Muscle layer of duodenum (tissue), 2 donors: ENCODE data around the gene TLL2.

Experiments
- H3K27ac ChIP-seq: one replicate; pipeline ENCODE4 v1.7.0; 2013; ENCODE audit warnings: mild to moderate bottlenecking, low read length
- H3K27me3 ChIP-seq: one replicate; pipeline ENCODE4 v1.7.0; 2013; ENCODE audit warnings: low read depth, mild to moderate bottlenecking, control low read depth, low read length
- H3K36me3 ChIP-seq, 2 donors: one replicate each; pipeline ENCODE4 v1.7.0; 2013; ENCODE audit warnings: low read length in 2 of 2, control low read depth in 1 of 2, mild to moderate bottlenecking in 1 of 2; ENCODE audit not compliant: insufficient read depth in 2 of 2, control insufficient read depth in 1 of 2
- H3K4me1 ChIP-seq, 2 donors: one replicate each; pipeline ENCODE4 v1.7.0; 2013; ENCODE audit warnings: low read length in 2 of 2, mild to moderate bottlenecking in 2 of 2, control low read depth in 1 of 2, moderate library complexity in 1 of 2; ENCODE audit not compliant: insufficient read depth in 2 of 2, control insufficient read depth in 1 of 2
- H3K4me3 ChIP-seq, 2 donors: one replicate each; pipeline ENCODE4 v1.7.0; 2013; ENCODE audit warnings: low read length in 2 of 2, low read depth in 1 of 2, mild to moderate bottlenecking in 1 of 2
- H3K9me3 ChIP-seq, 2 donors: one replicate each; pipeline ENCODE4 v1.7.0; 2013; ENCODE audit warnings: low read length in 2 of 2, control low read depth in 1 of 2, mild to moderate bottlenecking in 1 of 2; ENCODE audit not compliant: control insufficient read depth in 1 of 2
- donor health status: healthy.

The TLL2 gene

GRCh38 chr10:96402417-96403305 is 111.1 kb downstream of the TLL2 start:
- Histone ChIP-seq H3K27me3 (no peaks in the 10 kb centered on the region), H3K4me1 (no peaks in the 10 kb centered on the region), H3K4me3 (no peak overlapping the region), H3K27ac (no peak overlapping the region), H3K9me3 (no peaks in the 10 kb centered on the region), H3K36me3 (no peaks in the 10 kb centered on the region)

- Histone ChIP-seq H3K27ac (no peak overlapping the region), H3K4me1 (peaks cover 0 to 3% of the 10 kb centered on the region in 2 donors), H3K36me3 (no peaks in the 10 kb centered on the region), H3K27me3 (no peaks in the 10 kb centered on the region), H3K9me3 (no peaks in the 10 kb centered on the region), H3K4me3 (no peak overlapping the region)
These were observed 112.7 kb downstream of the TLL2 start for GRCh38 chr10:96401036-96401435.

DNA sequence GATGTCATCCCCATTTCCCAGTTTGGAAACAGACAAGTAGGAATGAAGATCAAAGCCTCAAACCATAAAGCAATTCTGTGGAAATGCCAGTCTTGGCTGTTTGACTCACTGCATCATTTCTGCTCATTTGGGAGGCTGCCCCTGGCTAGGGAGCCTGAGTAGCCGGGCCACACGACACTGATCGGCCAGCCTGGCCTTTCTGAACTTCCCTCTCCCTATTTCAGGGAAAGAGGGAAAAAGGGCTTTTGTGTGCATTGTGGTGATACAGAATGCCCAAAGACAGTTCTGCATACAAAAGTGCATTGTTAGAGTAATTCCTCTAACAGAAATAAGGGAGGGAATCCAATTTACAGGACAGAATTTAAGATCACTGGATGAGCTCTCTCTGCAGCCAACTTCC is 113.3 kb downstream of the TLL2 start:
- no peak overlapping the region for H3K4me3 ChIP-seq
- no peak overlapping the region for H3K27ac ChIP-seq
- peaks cover 0 to 6% of the 10 kb centered on the region in 2 donors for H3K4me1 ChIP-seq

GRCh38 chr10:96397902-96398301 is 115.8 kb downstream of the TLL2 start:
- Histone ChIP-seq H3K27me3 (no peaks in the 10 kb centered on the region), H3K27ac (no peak overlapping the region), H3K4me3 (no peak overlapping the region), H3K4me1 (peaks cover 0 to 6% of the 10 kb centered on the region in 2 donors), H3K36me3 (no peaks in the 10 kb centered on the region), H3K9me3 (no peaks in the 10 kb centered on the region)

More for the DNA sequence above, 113.3 kb downstream of the TLL2 start:
- Histone ChIP-seq H3K9me3 (no peaks in the 10 kb centered on the region), H3K27me3 (no peaks in the 10 kb centered on the region), H3K36me3 (no peaks in the 10 kb centered on the region)

- Histone ChIP-seq H3K27me3 (no peaks in the 10 kb centered on the region), H3K36me3 (no peaks in the 10 kb centered on the region), H3K4me1 (peaks cover 0 to 6% of the 10 kb centered on the region in 2 donors), H3K4me3 (no peak overlapping the region), H3K27ac (no peak overlapping the region), H3K9me3 (no peaks in the 10 kb centered on the region)
These were observed 117.5 kb downstream of the TLL2 start for GRCh38 chr10:96395931-96396877.

- H3K4me3 ChIP-seq: no peak overlapping the region
- H3K36me3 ChIP-seq: no peaks in the 10 kb centered on the region
- no peaks in the 10 kb centered on the region for H3K27me3 ChIP-seq
- H3K4me1 ChIP-seq: no peaks in the 10 kb centered on the region
- H3K9me3 ChIP-seq: no peaks in the 10 kb centered on the region
- no peak overlapping the region for H3K27ac ChIP-seq
These were observed 123.3 kb downstream of the TLL2 start for GRCh38 chr10:96390460-96390864.

DNA sequence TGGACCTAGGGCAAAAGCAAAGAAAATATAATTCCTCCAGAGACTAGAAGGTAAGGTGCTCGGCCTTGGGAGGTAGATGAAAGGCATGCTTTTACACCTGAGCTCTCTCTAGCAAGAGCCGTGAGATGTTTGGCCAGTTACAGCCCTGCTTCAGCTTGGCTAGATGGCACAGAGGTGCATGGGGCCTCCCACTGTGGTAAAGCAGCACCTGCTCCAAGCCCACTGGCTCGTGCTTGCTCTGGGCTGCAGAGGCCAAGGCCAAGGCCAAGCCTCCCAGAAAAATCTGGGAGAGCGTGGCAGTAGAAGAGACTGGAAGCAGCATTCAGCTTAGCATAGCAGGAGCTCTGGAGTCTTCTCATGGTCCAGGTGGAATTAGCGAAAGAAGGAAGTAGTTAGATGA is 123.9 kb downstream of the TLL2 start:
- H3K9me3 ChIP-seq: no peaks in the 10 kb centered on the region
- no peaks in the 10 kb centered on the region for H3K36me3 ChIP-seq
- H3K4me3 ChIP-seq: no peak overlapping the region
- no peaks in the 10 kb centered on the region for H3K4me1 ChIP-seq
- no peaks in the 10 kb centered on the region for H3K27me3 ChIP-seq
- no peak overlapping the region for H3K27ac ChIP-seq

GRCh38 chr10:96387601-96388000 is 126.1 kb downstream of the TLL2 start:
- Histone ChIP-seq H3K36me3 (no peaks in the 10 kb centered on the region), H3K27ac (no peak overlapping the region), H3K9me3 (no peaks in the 10 kb centered on the region), H3K4me3 (no peak overlapping the region), H3K4me1 (no peaks in the 10 kb centered on the region), H3K27me3 (no peaks in the 10 kb centered on the region)

- H3K4me1 ChIP-seq: no peaks in the 10 kb centered on the region
- no peak overlapping the region for H3K27ac ChIP-seq
- no peaks in the 10 kb centered on the region for H3K9me3 ChIP-seq
- no peaks in the 10 kb centered on the region for H3K27me3 ChIP-seq
- H3K36me3 ChIP-seq: no peaks in the 10 kb centered on the region
- no peak overlapping the region for H3K4me3 ChIP-seq
These were observed 126.6 kb downstream of the TLL2 start for GRCh38 chr10:96387161-96387560.

GRCh38 chr10:96384506-96384905 is 129.2 kb downstream of the TLL2 start:
- Histone ChIP-seq H3K27ac (no peak overlapping the region), H3K27me3 (no peaks in the 10 kb centered on the region), H3K4me3 (no peak overlapping the region), H3K36me3 (no peaks in the 10 kb centered on the region), H3K4me1 (no peaks in the 10 kb centered on the region), H3K9me3 (no peaks in the 10 kb centered on the region)

GRCh38 chr10:96380821-96381220 is 132.9 kb downstream of the TLL2 start:
- Histone ChIP-seq H3K27me3 (no peaks in the 10 kb centered on the region), H3K4me1 (peaks cover 0 to 17% of the 10 kb centered on the region in 2 donors), H3K27ac (no peak overlapping the region), H3K4me3 (no peak overlapping the region), H3K9me3 (no peaks in the 10 kb centered on the region), H3K36me3 (no peaks in the 10 kb centered on the region)
